ACC112 (cell line): ENCODE data around the gene ITGB1BP2.
"Not testable (repeated sequence)": the region's sequence is repeated elsewhere in the genome, so short reads cannot be mapped to it uniquely, and the experiment has no call there.

Source experiments
- H2AFZ ChIP-seq: fragments of 200-600 bp; sonication (generic); one replicate; pipeline ENCODE4 v1.6.0; 2017; ENCODE audit warnings: antibody characterized with exemption, low read length; ENCODE audit not compliant: unreplicated experiment
- H3K27ac ChIP-seq: fragments of 200-600 bp; sonication (generic); 2 replicates; pipeline ENCODE4 v1.5.1; 2014; ENCODE audit warnings: low read depth, mild to moderate bottlenecking, antibody characterized with exemption, low read length, moderate library complexity
- H3K27me3 ChIP-seq: fragments of 200-600 bp; sonication (generic); 2 replicates; pipeline ENCODE4 v1.6.1; 2014; ENCODE audit warnings: mild to moderate bottlenecking, antibody characterized with exemption, low read length, moderate library complexity, mixed read lengths; ENCODE audit not compliant: insufficient read depth
- H3K36me3 ChIP-seq: fragments of 200-600 bp; sonication (generic); 2 replicates; pipeline ENCODE4 v1.6.1; 2016; ENCODE audit warnings: mild to moderate bottlenecking, antibody characterized with exemption, low read length, moderate library complexity, mixed read lengths; ENCODE audit not compliant: insufficient read depth
- H3K4me1 ChIP-seq: fragments of 200-600 bp; sonication (generic); one replicate; pipeline ENCODE4 v1.6.1; 2016; ENCODE audit warnings: low read length, mixed read lengths; ENCODE audit not compliant: insufficient read depth, unreplicated experiment, control insufficient read depth
- H3K4me3 ChIP-seq: fragments of 200-600 bp; sonication (generic); 2 replicates; pipeline ENCODE4 v1.5.1; 2014; ENCODE audit warnings: mild to moderate bottlenecking, low read depth, low read length
- H3K79me2 ChIP-seq: fragments of 200-600 bp; sonication (generic); one replicate; pipeline ENCODE4 v1.6.0; 2016; ENCODE audit warnings: low read length; ENCODE audit not compliant: control insufficient read depth, unreplicated experiment, insufficient read depth

Gene ITGB1BP2

DNA sequence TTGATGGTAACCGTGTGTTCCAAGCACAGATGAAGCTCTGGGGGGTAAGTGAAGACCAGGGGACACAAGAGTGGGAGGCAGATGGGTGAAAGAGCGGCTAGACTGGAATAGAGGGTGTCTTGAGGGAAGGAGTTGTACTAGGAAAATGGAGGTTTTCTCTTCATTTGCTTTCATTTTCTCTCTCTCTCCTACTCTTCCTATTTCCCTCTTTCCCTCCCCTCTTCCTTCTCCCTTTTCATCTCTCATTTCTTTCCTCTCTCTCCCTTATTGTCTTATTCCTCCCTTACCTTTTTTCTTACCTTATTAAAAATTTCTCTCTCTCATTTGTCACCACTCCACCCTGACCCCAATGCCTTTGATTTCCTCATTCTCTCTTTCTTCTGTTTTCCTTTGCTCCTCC is 3.0 kb downstream of the ITGB1BP2 start:
- H3K27me3 ChIP-seq: no peaks in the 10 kb centered on the region
- no peak overlapping the region for H3K27ac ChIP-seq
- peaks cover 10% of the 10 kb centered on the region for H3K4me1 ChIP-seq
- H2AFZ ChIP-seq: no peak overlapping the region
- H3K4me3 ChIP-seq: no peak overlapping the region
- H3K36me3 ChIP-seq: no peaks in the 10 kb centered on the region
- no peaks in the 10 kb centered on the region for H3K79me2 ChIP-seq

DNA sequence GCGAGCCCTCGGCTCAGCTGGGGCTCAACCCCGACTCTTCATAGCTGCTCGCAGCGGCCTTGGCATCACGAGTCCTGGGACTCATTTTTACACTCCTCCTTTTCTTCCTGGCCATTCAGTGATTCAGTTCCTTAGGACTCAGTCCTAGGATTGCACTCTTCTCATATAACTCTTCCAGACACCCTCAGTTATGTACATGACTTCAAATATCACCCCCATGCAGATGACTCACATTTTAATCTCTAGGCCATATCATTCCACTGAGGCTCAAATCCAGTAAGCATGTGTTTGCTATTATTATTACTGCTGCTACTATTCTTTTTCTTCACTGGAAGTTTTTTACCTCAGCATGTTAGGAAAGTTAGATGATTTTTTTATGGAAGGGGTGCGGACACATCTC is 14.4 kb downstream of the ITGB1BP2 start:
- H2AFZ ChIP-seq: no peak overlapping the region
- H3K36me3 ChIP-seq: no peaks in the 10 kb centered on the region
- no peaks in the 10 kb centered on the region for H3K27me3 ChIP-seq
- no peaks in the 10 kb centered on the region for H3K79me2 ChIP-seq
- H3K4me1 ChIP-seq: peaks cover 7% of the 10 kb centered on the region
- H3K27ac ChIP-seq: peak overlapping the region; percentile 45
- no peak overlapping the region for H3K4me3 ChIP-seq

DNA sequence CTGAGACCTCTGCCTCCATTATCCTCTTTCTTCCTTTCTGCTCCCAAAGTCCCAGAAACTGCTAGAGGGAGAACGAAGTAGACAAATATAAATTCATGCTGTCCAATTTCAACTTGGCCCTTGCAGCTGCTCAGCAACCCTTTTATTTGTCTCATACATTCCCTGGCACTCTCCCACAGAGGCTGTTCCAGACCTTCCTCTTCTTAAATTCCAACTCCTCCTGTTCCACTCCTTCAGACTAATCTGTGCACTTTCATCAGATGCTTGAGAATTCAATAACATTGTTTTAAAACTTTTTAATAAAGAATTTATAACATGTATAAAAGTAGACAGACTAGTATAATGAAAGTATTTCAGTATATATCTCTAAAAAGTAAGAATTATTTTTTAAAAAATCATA is 15.4 kb downstream of the ITGB1BP2 start:
- H3K27ac ChIP-seq: not testable (repeated sequence)

DNA sequence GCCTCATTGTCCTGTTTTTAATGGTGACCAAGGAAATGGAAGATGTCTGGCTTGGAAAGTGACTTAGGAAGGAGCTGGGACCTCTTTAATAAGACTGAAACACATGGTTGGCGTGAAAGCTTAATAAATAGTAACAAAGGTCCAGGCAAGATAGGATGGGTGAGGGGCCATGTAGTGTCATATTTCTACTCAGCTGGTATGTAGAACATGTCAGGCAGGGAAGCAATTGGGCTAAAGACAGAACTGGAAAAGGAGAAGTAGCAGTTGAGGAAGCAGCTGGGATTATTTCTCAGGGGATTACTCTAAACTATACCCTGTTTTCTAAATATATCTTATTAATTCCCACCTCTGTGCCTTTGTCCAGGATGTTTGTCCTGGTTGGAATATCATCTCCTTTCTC is 18.6 kb downstream of the ITGB1BP2 start:
- H2AFZ ChIP-seq: no peak overlapping the region
- peaks cover 7% of the 10 kb centered on the region for H3K4me1 ChIP-seq
- no peaks in the 10 kb centered on the region for H3K79me2 ChIP-seq
- H3K27ac ChIP-seq: no peak overlapping the region
- H3K27me3 ChIP-seq: no peaks in the 10 kb centered on the region
- no peaks in the 10 kb centered on the region for H3K36me3 ChIP-seq
- H3K4me3 ChIP-seq: no peak overlapping the region

More for the DNA sequence above, 15.4 kb downstream of the ITGB1BP2 start:
- H2AFZ ChIP-seq, H3K36me3 ChIP-seq, H3K79me2 ChIP-seq, H3K4me1 ChIP-seq, H3K27me3 ChIP-seq, H3K4me3 ChIP-seq: not testable (repeated sequence)

DNA sequence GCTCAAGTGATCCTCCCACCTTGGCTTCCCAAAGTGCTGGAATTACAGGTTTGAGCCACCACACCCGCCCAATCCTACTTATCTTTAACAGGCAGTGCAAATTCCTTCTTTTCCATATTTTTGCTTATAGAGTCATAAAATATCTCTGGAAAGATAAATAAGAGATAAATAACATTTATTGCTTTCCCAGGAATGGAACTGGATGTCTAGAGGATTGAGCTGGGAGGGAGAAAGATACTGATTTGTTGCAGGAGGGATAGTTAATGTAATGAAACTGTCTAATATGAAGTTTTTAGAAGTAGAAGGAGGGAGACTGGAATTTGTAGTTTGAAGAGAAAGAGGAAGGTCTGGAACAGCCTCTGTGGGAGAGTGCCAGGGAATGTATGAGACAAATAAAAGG is 20.2 kb downstream of the ITGB1BP2 start:
- Histone ChIP-seq H3K4me3 (no peak overlapping the region), H3K4me1 (no peaks in the 10 kb centered on the region), H3K27ac (no peak overlapping the region), H2AFZ (no peak overlapping the region), H3K27me3 (no peaks in the 10 kb centered on the region), H3K79me2 (no peaks in the 10 kb centered on the region), H3K36me3 (peaks cover 2% of the 10 kb centered on the region; the same call in 1 of the 2 replicates)

DNA sequence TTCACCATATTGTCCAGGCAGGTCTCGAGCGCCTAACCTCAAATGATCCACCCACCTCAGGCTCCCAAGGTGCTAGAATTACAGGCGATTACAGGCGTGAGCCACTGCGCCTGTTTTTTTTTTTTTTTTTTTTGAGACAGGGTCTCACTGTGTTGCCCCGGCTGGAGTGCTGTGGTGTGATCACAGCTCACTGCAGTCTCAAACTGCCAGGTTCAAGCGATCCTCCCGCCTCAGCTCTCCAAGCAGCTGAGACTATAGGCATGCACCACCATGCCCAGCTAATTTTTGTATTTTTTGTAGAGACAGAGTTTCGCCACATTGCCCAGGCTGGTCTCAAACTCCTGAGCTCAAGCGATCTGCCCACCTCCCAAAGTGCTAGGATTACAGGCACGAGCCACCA is 22.9 kb downstream of the ITGB1BP2 start:
- H3K27ac ChIP-seq, H3K4me1 ChIP-seq, H3K36me3 ChIP-seq, H3K79me2 ChIP-seq, H3K27me3 ChIP-seq, H3K4me3 ChIP-seq, H2AFZ ChIP-seq: not testable (repeated sequence)

DNA sequence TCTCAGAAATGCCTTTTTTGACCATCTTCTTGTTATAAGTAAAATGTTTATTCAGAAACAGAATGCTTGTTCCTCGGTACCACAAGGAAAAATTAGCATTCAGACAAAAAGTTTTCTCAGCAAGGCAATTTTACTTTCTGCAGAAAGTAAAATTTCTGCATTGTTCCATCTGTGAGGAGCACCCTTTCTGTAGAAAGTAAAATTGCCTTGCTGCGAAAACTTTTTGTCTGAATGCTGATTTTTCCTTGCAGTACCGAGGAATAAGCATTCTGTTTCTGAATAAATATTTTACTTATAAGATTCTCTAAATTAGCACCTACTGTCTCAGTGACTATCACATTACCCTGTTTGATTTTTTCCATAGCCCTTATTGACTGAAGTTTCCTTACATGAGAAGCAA is 24.8 kb downstream of the ITGB1BP2 start:
- H2AFZ ChIP-seq: no peak overlapping the region
- H3K27ac ChIP-seq: no peak overlapping the region
- no peak overlapping the region for H3K4me3 ChIP-seq
- no peaks in the 10 kb centered on the region for H3K27me3 ChIP-seq
- peaks cover 2% of the 10 kb centered on the region; the same call in 1 of the 2 replicates for H3K36me3 ChIP-seq
- H3K4me1 ChIP-seq: no peaks in the 10 kb centered on the region
- H3K79me2 ChIP-seq: no peaks in the 10 kb centered on the region

DNA sequence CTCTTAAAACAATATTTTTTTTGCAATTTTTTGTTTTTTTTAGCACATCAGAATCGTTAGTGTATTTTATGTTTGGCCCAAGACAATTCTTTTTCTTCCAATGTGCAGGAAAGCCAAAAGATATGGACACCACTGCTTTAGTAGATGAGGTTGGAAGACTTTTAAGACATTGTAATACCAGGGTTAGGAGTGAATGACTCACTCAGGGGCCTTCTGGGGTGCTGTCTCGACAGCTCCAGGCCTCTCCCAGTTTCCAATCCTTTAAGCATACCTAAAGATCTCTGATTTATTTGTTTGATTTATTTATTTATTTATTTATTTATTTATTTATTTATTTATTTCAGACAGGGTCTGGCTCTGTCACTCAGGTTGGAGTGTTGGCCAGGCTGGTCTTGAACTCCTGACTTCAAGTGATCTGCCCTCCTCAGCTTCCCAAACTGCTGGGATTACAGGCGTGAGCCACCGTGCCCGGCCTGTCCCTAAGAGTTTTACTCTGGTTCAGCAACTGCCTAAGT is 47.7 kb downstream of the ITGB1BP2 start:
- not testable (repeated sequence) for H3K4me3 ChIP-seq, H3K36me3 ChIP-seq, H2AFZ ChIP-seq, H3K79me2 ChIP-seq, H3K27ac ChIP-seq, H3K4me1 ChIP-seq, H3K27me3 ChIP-seq

DNA sequence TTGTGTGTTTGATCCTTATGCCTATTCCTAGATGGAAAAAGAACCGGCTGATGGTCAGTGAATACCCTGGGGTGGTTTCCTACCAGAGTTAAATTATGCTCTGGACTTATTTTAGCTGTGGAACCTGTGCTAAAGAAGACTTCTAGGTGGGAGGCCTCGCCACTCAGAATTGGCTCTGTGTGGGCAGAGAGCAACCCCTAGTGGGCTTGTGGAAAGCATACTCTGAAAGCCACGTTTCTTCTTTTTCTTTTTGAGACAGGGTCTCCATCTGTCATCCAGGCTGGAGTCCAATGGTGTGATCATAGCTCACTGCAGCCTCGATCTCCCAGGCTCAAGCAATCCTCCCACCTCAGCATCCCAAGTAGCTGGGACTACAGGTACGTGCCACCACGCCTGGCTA is 48.3 kb downstream of the ITGB1BP2 start:
- H3K4me3 ChIP-seq, H3K36me3 ChIP-seq, H3K27me3 ChIP-seq, H2AFZ ChIP-seq, H3K4me1 ChIP-seq, H3K79me2 ChIP-seq, H3K27ac ChIP-seq: not testable (repeated sequence)

DNA sequence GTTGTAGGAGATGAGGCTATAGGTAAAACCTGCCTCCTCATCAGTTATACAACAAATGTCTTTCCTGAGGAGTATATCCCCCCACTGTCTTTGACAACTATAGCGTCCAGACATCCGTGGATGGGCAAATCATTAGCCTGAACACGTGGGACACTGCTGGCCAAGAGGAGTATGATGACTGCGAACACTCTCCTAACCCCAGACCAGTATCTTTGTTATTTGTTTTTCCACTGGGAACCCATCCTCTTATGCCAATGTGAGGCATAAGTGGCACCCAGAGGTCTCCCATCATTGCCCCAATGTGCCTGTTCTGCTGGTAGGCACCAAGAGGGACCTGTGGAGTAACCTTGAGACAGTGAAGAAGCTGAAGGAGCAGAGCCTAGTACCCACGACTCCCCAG is 50.9 kb downstream of the ITGB1BP2 start:
- H3K4me3 ChIP-seq, H3K79me2 ChIP-seq, H3K4me1 ChIP-seq, H3K36me3 ChIP-seq, H2AFZ ChIP-seq, H3K27ac ChIP-seq, H3K27me3 ChIP-seq: not testable (repeated sequence)
